Islet precursor cell (in vitro differentiated cells): Measurements from ENCODE around the gene GANC.
A peak's percentile ranks its signal among the peaks of the same experiment; 100 is the strongest.

Experiments
- DNase-seq: peaks from one replicate; pipeline ENCODE4 v3.0.0-alpha.2; 2018

Gene GANC

GRCh38 chr15:42385980-42386700 lies 113.1 kb downstream of the GANC start:
- DNase-seq, result no peak

- no peak for DNase-seq
Measured at GRCh38 chr15:42387603-42388002, 114.6 kb downstream of the GANC start.

- DNase-seq, result no peak
Measured at GRCh38 chr15:42392309-42393024, 119.5 kb downstream of the GANC start.

- DNase-seq, result no peak
Measured at GRCh38 chr15:42394106-42394505, 121.1 kb downstream of the GANC start.

GRCh38 chr15:42395838-42396237 lies 122.8 kb downstream of the GANC start:
- DNase-seq, result no peak

GRCh38 chr15:42401544-42402454 lies 128.8 kb downstream of the GANC start:
- DNase-seq, result no peak

GRCh38 chr15:42402455-42403205 lies 129.6 kb downstream of the GANC start:
- DNase-seq, result no peak

GRCh38 chr15:42403389-42403788 lies 130.4 kb downstream of the GANC start:
- DNase-seq, result no peak

GRCh38 chr15:42404461-42405235 lies 131.6 kb downstream of the GANC start:
- DNase-seq, result peak; percentile 73

GRCh38 chr15:42405863-42406482 lies 133.0 kb downstream of the GANC start:
- no peak for DNase-seq
